GM12892 (cell line): ENCODE measurements around the gene BCL11B.

Source experiments
- DNase-seq: peaks from one replicate; pipeline ENCODE4 v3.0.0; 2011; ENCODE audit not compliant: insufficient read length
- FAIRE-seq: peaks from 2 replicates; lab custom pipeline; 2011; peaks lifted over from hg19 to GRCh38; lab: Jason Lieb, UNC
- POLR2A ChIP-seq: IDR thresholded peaks from 2 replicates; pipeline ENCODE4 v1.6.1; 2011; ENCODE audit warnings: low read depth, low read length, control low read depth
- POLR2AphosphoS5 ChIP-seq: IDR thresholded peaks from 2 replicates; pipeline ENCODE4 v1.6.1; 2011; ENCODE audit warnings: low read depth, low read length, control low read depth
- TAF1 ChIP-seq: IDR thresholded peaks from 2 replicates; pipeline ENCODE4 v1.6.1; 2011; ENCODE audit warnings: low read depth, mild to moderate bottlenecking, control low read depth, low read length, borderline replicate concordance

BCL11B gene

GRCh38 chr14:99313234-99313633, 41.2 kb upstream of the BCL11B start:
- TF ChIP-seq POLR2AphosphoS5 (no peak), POLR2A (no peak), TAF1 (no peak)
- FAIRE-seq, result no peak
- DNase-seq, result no peak

GRCh38 chr14:99312106-99312505, 40.1 kb upstream of the BCL11B start:
- TF ChIP-seq POLR2AphosphoS5, result no peak
- no peak for DNase-seq
- FAIRE-seq, result no peak

GRCh38 chr14:99309220-99309766, 37.3 kb upstream of the BCL11B start:
- no peak for TF ChIP-seq POLR2A
- TF ChIP-seq TAF1, result no peak
- no peak for TF ChIP-seq POLR2AphosphoS5
- DNase-seq, result no peak
- no peak for FAIRE-seq

- no peak for DNase-seq
- FAIRE-seq, result no peak
Measured at GRCh38 chr14:99304208-99304607, 32.2 kb upstream of the BCL11B start.

DNA sequence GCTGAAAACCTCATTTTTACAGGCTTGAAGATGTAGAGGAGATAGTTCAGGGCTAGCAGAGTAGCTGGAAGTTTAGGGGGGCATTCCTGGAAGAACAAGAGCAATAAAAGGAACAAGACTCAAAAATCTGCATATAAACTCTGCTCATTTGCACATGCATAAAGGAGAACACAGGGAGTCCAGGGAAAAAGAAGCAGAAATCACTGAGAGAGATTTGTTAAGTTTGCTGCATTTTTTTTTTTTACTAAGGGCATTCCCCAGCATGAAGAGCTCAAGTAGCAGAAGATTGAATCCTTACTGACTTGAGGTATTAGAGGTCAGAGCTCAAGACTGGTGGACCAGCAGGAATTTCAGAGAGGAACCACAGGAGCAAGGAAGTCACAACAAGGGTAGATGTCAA, 28.2 kb upstream of the BCL11B start:
- TF ChIP-seq TAF1, result no peak
- no peak for TF ChIP-seq POLR2A
- TF ChIP-seq POLR2AphosphoS5, result no peak
- FAIRE-seq (no peak), DNase-seq (no peak)

More at GRCh38 chr14:99304208-99304607, 32.2 kb upstream of the BCL11B start:
- TF ChIP-seq POLR2A, result no peak
- no peak for TF ChIP-seq TAF1
- no peak for TF ChIP-seq POLR2AphosphoS5

DNA sequence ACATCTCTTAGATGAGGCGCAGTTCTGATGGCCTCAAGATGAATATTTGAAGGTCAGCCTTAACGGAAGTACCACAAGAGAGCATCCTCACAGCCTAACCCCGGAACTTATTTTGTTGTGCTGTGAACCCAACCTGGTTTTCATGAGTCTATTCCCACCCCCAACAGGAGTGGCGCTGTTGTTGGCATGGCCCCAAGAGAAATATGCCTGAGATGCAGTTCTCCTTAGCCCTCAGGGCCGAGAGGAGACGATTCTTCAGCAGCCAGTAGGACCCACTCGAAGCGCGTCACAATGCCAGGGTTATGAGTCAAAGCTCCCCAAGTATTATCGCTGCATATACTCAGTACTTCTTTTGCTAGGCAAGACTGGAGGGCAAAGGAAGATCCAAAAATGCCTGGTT, 24.5 kb upstream of the BCL11B start:
- FAIRE-seq, result no peak
- DNase-seq, result no peak
- no peak for TF ChIP-seq POLR2A
- no peak for TF ChIP-seq TAF1
- no peak for TF ChIP-seq POLR2AphosphoS5

- no peak for DNase-seq
- TF ChIP-seq POLR2AphosphoS5, result no peak
- no peak for TF ChIP-seq POLR2A
- TF ChIP-seq TAF1, result no peak
- FAIRE-seq, result no peak
Measured at GRCh38 chr14:99289394-99290189, 17.6 kb upstream of the BCL11B start.

DNA sequence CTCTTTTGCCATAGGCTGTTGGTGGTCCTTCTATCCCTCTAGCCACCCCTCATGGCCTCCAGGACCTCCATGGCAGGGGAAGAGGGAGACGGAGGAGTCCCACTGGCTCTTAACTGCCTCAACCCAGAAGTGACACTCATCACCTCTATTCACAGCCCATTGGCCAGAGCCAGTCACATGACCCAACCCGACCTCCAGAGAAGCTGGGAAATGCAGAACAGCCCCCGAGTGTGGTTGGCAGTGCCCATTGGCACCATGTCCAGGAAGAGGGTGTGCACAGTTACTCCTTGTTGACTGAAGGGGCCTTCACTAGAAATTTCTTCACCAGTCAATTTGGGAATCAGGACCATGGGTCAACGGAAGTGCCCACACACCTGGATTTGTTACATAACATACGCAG, 17.0 kb upstream of the BCL11B start:
- FAIRE-seq (no peak), DNase-seq (no peak)
- no peak for TF ChIP-seq POLR2A
- no peak for TF ChIP-seq TAF1
- TF ChIP-seq POLR2AphosphoS5, result no peak

- no peak for TF ChIP-seq TAF1
- TF ChIP-seq POLR2AphosphoS5, result no peak
- no peak for TF ChIP-seq POLR2A
- FAIRE-seq (peak; percentile 71), DNase-seq (no peak)
Measured at GRCh38 chr14:99287269-99287942, 15.4 kb upstream of the BCL11B start.

- no peak for DNase-seq
- peak; percentile 46 for FAIRE-seq
- TF ChIP-seq POLR2AphosphoS5, result no peak
- no peak for TF ChIP-seq TAF1
- TF ChIP-seq POLR2A, result no peak
Measured at GRCh38 chr14:99286761-99287160, 14.8 kb upstream of the BCL11B start.

DNA sequence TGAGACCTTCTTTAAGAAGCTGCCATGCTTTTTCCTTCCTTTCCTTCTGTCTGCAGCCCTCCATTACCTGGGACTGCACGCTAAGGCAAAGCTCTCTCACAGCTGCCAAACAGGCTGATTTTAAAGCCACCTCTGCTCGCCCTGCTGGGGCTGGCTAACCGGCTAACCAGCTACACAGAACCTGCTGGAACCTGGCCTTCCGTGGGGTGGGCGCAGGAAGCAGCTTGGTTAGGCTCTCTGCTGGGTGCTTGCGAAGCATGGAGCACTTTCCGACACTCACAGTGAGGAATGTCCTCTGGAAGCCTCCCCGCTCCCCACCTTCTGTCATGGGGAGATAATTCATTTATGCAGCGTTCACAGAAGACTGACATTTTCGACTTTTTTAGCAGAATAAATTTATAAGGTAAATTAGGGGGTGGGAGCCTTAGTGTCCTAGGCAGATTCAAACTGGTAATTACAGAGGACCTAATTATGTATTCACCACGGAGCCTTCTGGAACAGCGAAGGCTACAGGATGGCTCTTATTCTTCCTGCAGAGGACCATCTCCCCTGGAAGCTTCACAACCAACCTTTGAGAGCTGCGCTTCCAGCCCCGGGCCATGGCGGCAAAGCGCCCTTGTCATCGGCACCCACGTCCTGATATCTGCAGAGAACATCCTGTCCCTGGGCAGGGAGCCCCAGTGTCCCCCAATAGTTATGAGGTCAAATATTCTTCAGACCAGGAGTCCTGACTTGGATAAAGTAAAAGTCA, 12.4 kb upstream of the BCL11B start:
- FAIRE-seq, result no peak
- TF ChIP-seq TAF1 (no peak), POLR2AphosphoS5 (no peak), POLR2A (no peak)
- DNase-seq, result no peak
